Measurements from ENCODE around the gene MTNR1B. TPM values are rescaled to one million over a fixed set of nuclear protein-coding genes. Genes with fewer than 3 reads are reported as not detected.

MTNR1B gene
- total and polyA plus RNA-seq, 2 of the 13 experiments (the other 11 are each of a cell fraction or from before 2014, with no cell fraction given), result not detected

GRCh38 chr11:92948116-92948515, 21.3 kb upstream of the MTNR1B start (continued):
- TF ChIP-seq THAP7 (CRISPR knock-in tag; IDR thresholded peaks at IDR 0.05) (no peak), PAXIP1 (CRISPR knock-in tag; conservative IDR thresholded peaks at IDR 0.05) (peak; percentile 63), HMG20A (CRISPR knock-in tag; IDR thresholded peaks at IDR 0.05; ENCODE audit: borderline replicate concordance) (peak; percentile 45; the same call in 1 of the 2 replicates), ZBTB20 (CRISPR knock-in tag; IDR thresholded peaks at IDR 0.05; ENCODE audit: borderline replicate concordance, low read depth) (0 out of 2 replicates have a peak, but pooled peaks have one; percentile 22), ZMYM4 (CRISPR knock-in tag; IDR thresholded peaks at IDR 0.05) (peak; percentile 78), RXRB (CRISPR knock-in tag; IDR thresholded peaks at IDR 0.05; ENCODE audit: borderline replicate concordance) (no peak), FOSL1 (CRISPR knock-in tag; IDR thresholded peaks at IDR 0.05; ENCODE audit: borderline replicate concordance) (peak; percentile 71), ATF3 (CRISPR knock-in tag; IDR thresholded peaks at IDR 0.05) (0 out of 2 replicates have a peak, but pooled peaks have one; percentile 43), RXRA (CRISPR knock-in tag; IDR thresholded peaks at IDR 0.05) (no peak), ARID3A (IDR thresholded peaks at IDR 0.05; ENCODE audit: low read depth, low read length) (peak; percentile 56; the same call in 1 of the 2 replicates), AHDC1 (CRISPR knock-in tag; IDR thresholded peaks at IDR 0.05; ENCODE audit: borderline replicate concordance) (peak; percentile 80; the same call in 1 of the 2 replicates), ZNF83 (CRISPR knock-in tag; IDR thresholded peaks at IDR 0.05; ENCODE audit: borderline replicate concordance) (no peak)
